DOHH2 (cell line): Measurements from ENCODE around the gene ARHGAP35.
A peak's percentile ranks its signal among the peaks of the same experiment; 100 is the strongest.

Experiments used
- H3F3A ChIP-seq: fragments of 200-600 bp; sonication (generic), shearing (Covaris generic); 2 replicates; pipeline ENCODE4 v1.6.0; 2016; ENCODE audit warnings: antibody characterized with exemption, mild to moderate bottlenecking; ENCODE audit not compliant: control insufficient read depth, insufficient read depth
- H3K27ac ChIP-seq: fragments of 200-600 bp; sonication (generic); 2 replicates; pipeline ENCODE4 v1.5.1; 2014; ENCODE audit warnings: low read depth, mild to moderate bottlenecking, low read length, moderate library complexity
- H3K27me3 ChIP-seq: fragments of 200-600 bp; sonication (generic); 2 replicates; pipeline ENCODE4 v1.6.1; 2014; ENCODE audit warnings: mild to moderate bottlenecking, low read length, mixed read lengths; ENCODE audit not compliant: control insufficient read depth
- H3K36me3 ChIP-seq: fragments of 200-600 bp; sonication (generic); 2 replicates; pipeline ENCODE4 v1.6.1; 2014; ENCODE audit warnings: mild to moderate bottlenecking, low read length, moderate library complexity, mixed read lengths; ENCODE audit not compliant: control insufficient read depth
- H3K4me1 ChIP-seq: fragments of 200-600 bp; sonication (generic); 2 replicates; pipeline ENCODE4 v1.6.1; 2014; ENCODE audit warnings: mild to moderate bottlenecking, low read length, mixed read lengths; ENCODE audit not compliant: control insufficient read depth
- H3K4me2 ChIP-seq: fragments of 200-600 bp; sonication (generic); 2 replicates; pipeline ENCODE4 v1.6.0; 2014; ENCODE audit warnings: mild to moderate bottlenecking, low read length, moderate library complexity
- H3K4me3 ChIP-seq: fragments of 200-600 bp; sonication (generic); 2 replicates; pipeline ENCODE4 v1.5.1; 2014; ENCODE audit warnings: mild to moderate bottlenecking, low read length, mixed read lengths
- H3K79me2 ChIP-seq: fragments of 200-600 bp; sonication (generic); 2 replicates; pipeline ENCODE4 v1.6.1; 2014; ENCODE audit warnings: mild to moderate bottlenecking, low read length, mixed read lengths; ENCODE audit not compliant: control insufficient read depth
- H3K9me2 ChIP-seq: fragments of 200-600 bp; sonication (generic); replicated peaks from 2 replicates; pipeline ENCODE4 v1.6.1; 2014; ENCODE audit warnings: mild to moderate bottlenecking, low read length, mixed read lengths; ENCODE audit not compliant: control insufficient read depth
- H3K9me3 ChIP-seq: fragments of 200-600 bp; sonication (generic); 2 replicates; pipeline ENCODE4 v1.6.1; 2014; ENCODE audit warnings: antibody characterized with exemption, low read length, mixed read lengths; ENCODE audit not compliant: control insufficient read depth, insufficient read depth
- H4K20me1 ChIP-seq: fragments of 200-600 bp; sonication (generic); 2 replicates; pipeline ENCODE4 v1.6.0; 2014; ENCODE audit warnings: low read depth, mild to moderate bottlenecking, antibody characterized with exemption, low read length, moderate library complexity; ENCODE audit not compliant: control insufficient read depth, insufficient read depth
- CTCF ChIP-seq: fragments of 200-600 bp; sonication (generic); IDR thresholded peaks from one replicate; pipeline ENCODE4 v1.5.1; 2014; ENCODE audit warnings: antibody characterized with exemption, mild to moderate bottlenecking, low read depth, low read length; ENCODE audit not compliant: poor library complexity, severe bottlenecking
- EZH2phosphoT487 ChIP-seq: fragments of 200-600 bp; sonication (generic); IDR thresholded peaks from 2 replicates; pipeline ENCODE4 v1.6.1; 2017; ENCODE audit warnings: borderline replicate concordance, mild to moderate bottlenecking, antibody characterized with exemption, low read length, moderate library complexity, mixed read lengths

Gene ARHGAP35

DNA sequence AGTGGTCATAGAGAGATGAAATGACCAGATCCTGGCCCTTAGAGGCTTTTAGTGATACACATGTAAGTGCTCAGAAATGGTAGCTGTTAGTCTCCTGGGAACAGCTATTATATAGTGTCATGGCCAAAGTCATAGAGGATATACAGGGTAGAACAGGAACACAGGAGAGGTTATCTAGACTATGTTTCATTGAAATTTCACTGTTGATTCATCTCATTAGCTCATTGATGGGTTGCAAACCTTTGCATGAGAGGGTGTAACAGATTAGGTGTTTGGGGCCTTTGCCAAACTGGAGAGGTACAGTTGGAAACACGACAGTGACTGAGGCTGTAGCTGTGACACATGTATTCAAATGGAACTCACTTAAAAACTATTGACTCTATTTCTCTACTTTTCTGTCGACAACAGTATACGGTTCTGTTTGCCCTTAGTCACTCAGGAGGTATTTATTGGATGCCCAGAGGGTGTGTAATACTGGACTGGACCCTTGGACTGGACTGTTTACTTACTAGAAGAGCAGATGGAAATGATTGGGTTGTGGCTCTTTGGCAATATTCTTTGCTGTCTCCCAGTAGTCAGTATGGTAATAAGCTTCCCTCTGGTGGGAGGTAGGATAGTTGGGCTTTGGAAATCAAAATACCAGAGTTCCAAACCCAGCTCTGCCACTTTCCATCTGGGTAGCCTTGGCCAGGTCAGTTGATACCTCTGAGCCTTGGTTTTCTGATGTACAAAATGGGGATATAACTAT is 29.8 kb downstream of the ARHGAP35 start:
- H3K9me3 ChIP-seq, result no peaks in the 10 kb centered on the region
- TF ChIP-seq EZH2phosphoT487 (no peak), CTCF (no peak)
- no peak overlapping the region for H3K27ac ChIP-seq
- no peak overlapping the region for H3K4me3 ChIP-seq
- peaks cover 89% of the 10 kb centered on the region for H3K79me2 ChIP-seq
- H3K9me2 ChIP-seq, result no peaks in the 10 kb centered on the region
- H4K20me1 ChIP-seq, result peaks cover 11% of the 10 kb centered on the region
- no peaks in the 10 kb centered on the region for H3K27me3 ChIP-seq
- peaks cover 80% of the 10 kb centered on the region for H3K4me1 ChIP-seq
- H3K4me2 ChIP-seq, result peak overlapping the region; percentile 13; the same call in 1 of the 2 replicates
- peaks cover 20% of the 10 kb centered on the region for H3F3A ChIP-seq
- H3K36me3 ChIP-seq, result no peaks in the 10 kb centered on the region

GRCh38 chr19:46892252-46893179 is 31.7 kb downstream of the ARHGAP35 start:
- no peak for TF ChIP-seq CTCF
- TF ChIP-seq EZH2phosphoT487, result no peak

GRCh38 chr19:46896076-46896794 is 35.4 kb downstream of the ARHGAP35 start:
- no peaks in the 10 kb centered on the region for H3K36me3 ChIP-seq
- peak overlapping the region; percentile 30 for H3K4me3 ChIP-seq
- H3K79me2 ChIP-seq, result peaks cover 97% of the 10 kb centered on the region
- no peak for TF ChIP-seq CTCF
- no peak for TF ChIP-seq EZH2phosphoT487
- H4K20me1 ChIP-seq, result peaks cover 3% of the 10 kb centered on the region; the same call in 1 of the 2 replicates
- no peaks in the 10 kb centered on the region for H3K9me2 ChIP-seq
- no peaks in the 10 kb centered on the region for H3K9me3 ChIP-seq
- peak overlapping the region; percentile 45 for H3K4me2 ChIP-seq
- H3K27ac ChIP-seq, result peak overlapping the region; percentile 65
- no peaks in the 10 kb centered on the region for H3K27me3 ChIP-seq
- peaks cover 64% of the 10 kb centered on the region for H3K4me1 ChIP-seq
- H3F3A ChIP-seq, result peaks cover 11% of the 10 kb centered on the region; the same call in 1 of the 2 replicates

More at GRCh38 chr19:46892252-46893179, 31.7 kb downstream of the ARHGAP35 start:
- Histone ChIP-seq H3K4me1 (peaks cover 81% of the 10 kb centered on the region), H4K20me1 (peaks cover 13% of the 10 kb centered on the region), H3K9me3 (no peaks in the 10 kb centered on the region), H3K36me3 (no peaks in the 10 kb centered on the region), H3K4me3 (peak overlapping the region; percentile 37), H3K9me2 (no peaks in the 10 kb centered on the region), H3K27me3 (no peaks in the 10 kb centered on the region), H3F3A (peaks cover 26% of the 10 kb centered on the region), H3K79me2 (peaks cover 88% of the 10 kb centered on the region), H3K4me2 (peak overlapping the region; percentile 68), H3K27ac (peak overlapping the region; percentile 54)
